NCI-H345 treated with DMSO at 0.1 percent for 48 hours (cell line): Measurements from ENCODE around the gene ZIC1.

Source experiments
- DNase-seq: peaks from one replicate; lab custom pipeline; 2025; ENCODE audit not compliant: unreplicated experiment; lab: John Stamatoyannopoulos, UW

The ZIC1 gene

GRCh38 chr3:147380387-147380951 is 28.7 kb upstream of the ZIC1 start:
- DNase-seq, result no peak

- DNase-seq, result no peak
These were observed 28.2 kb upstream of the ZIC1 start for GRCh38 chr3:147380977-147381376.

- no peak for DNase-seq
These were observed 27.6 kb upstream of the ZIC1 start for GRCh38 chr3:147381596-147381995.

GRCh38 chr3:147383617-147384016 is 25.5 kb upstream of the ZIC1 start:
- DNase-seq, result no peak

- DNase-seq, result no peak
These were observed 24.7 kb upstream of the ZIC1 start for GRCh38 chr3:147384210-147385058.

- no peak for DNase-seq
These were observed 23.8 kb upstream of the ZIC1 start for GRCh38 chr3:147385059-147386012.

GRCh38 chr3:147387291-147387884 is 21.8 kb upstream of the ZIC1 start:
- DNase-seq, result no peak

GRCh38 chr3:147387885-147388699 is 21.1 kb upstream of the ZIC1 start:
- DNase-seq, result no peak

- no peak for DNase-seq
These were observed 20.2 kb upstream of the ZIC1 start for GRCh38 chr3:147388700-147389580.

- DNase-seq, result no peak
These were observed 19.4 kb upstream of the ZIC1 start for GRCh38 chr3:147389717-147390116.

GRCh38 chr3:147390589-147391569 is 18.3 kb upstream of the ZIC1 start:
- no peak for DNase-seq

- DNase-seq, result no peak
These were observed 17.2 kb upstream of the ZIC1 start for GRCh38 chr3:147391781-147392624.

GRCh38 chr3:147392625-147392946 is 16.6 kb upstream of the ZIC1 start:
- DNase-seq, result no peak

GRCh38 chr3:147393261-147393942 is 15.8 kb upstream of the ZIC1 start:
- DNase-seq, result no peak

- no peak for DNase-seq
These were observed 15.0 kb upstream of the ZIC1 start for GRCh38 chr3:147393943-147394883.

- no peak for DNase-seq
These were observed 14.3 kb upstream of the ZIC1 start for GRCh38 chr3:147394884-147395225.
